ENCODE measurements around the gene CASP2.

The CASP2 gene

DNA sequence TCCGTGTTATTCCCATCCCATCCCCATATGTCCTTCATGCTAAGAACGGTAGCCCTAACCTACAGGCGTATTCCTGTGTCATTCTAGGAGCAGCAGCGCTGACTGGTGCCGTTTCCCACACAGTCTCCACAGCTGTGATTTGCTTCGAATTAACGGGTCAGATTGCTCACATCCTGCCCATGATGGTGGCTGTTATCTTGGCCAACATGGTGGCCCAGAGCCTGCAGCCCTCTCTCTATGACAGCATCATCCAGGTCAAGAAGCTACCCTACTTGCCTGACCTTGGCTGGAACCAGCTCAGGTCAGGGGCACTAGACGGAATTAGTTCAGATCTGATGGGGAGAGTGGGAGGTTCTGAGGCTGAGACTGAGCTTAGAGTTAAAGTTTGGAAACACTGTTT lies 53.7 kb downstream of the CASP2 start:
- no peak for DNase-seq

DNA sequence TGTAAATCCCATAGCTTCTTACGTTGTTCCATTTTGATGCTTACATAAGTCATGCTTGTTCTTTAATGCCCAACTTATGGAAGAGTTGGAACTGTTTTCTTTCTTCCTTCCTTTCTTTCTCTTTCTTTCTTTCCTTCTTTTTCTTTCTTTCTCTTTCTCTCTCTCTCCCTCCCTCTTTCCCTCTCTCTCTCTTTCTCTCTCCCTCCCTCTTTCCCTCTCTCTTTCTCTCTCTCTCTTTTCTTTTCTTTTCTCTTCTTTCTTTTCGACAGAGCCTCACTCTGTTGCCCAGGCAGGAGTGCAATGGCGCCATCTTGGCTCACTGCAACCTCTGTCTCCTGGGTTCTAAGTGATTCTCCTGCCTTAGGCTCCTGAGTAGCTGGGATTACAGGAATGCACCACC lies 55.4 kb downstream of the CASP2 start:
- no peak for DNase-seq

DNA sequence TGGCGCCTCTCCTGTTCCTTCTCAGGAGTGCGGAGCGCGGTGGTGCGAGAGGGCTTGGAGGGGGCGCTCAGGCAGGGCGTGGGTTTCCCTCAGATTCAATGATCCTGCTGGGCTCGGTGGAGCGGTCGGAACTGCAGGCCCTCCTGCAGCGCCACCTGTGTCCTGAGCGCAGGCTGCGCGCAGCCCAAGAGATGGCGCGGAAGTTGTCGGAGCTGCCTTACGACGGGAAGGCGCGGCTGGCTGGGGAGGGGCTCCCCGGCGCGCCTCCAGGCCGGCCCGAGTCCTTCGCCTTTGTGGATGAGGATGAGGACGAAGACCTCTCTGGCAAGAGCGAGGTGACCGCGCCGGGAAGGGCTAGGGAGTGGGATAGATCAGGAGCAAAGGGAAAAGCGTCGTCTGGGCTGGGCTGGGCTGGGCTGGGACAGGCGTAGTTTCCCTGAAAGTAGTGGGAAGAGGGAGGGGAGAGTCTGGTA lies 57.3 kb downstream of the CASP2 start:
- peak; percentile 19 for DNase-seq

DNA sequence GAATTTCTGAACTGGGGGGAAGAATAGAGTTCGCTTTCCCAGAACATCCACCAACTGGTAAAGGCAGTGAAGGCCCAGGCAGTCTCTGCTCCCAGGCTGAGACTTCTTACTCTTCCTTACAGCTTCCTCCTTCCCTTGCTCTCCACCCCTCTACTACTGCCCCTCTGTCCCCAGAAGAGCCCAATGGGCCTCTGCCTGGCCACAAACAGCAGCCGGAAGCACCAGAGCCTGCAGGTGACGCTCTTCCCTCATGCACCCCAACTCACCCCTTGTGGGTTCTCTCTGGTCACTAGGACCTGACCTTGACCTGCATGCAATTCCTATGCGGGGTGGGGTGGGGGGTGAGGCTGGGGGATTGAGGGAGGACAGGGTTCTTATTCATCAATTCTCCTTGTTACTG lies 57.9 kb downstream of the CASP2 start:
- no peak for DNase-seq

DNA sequence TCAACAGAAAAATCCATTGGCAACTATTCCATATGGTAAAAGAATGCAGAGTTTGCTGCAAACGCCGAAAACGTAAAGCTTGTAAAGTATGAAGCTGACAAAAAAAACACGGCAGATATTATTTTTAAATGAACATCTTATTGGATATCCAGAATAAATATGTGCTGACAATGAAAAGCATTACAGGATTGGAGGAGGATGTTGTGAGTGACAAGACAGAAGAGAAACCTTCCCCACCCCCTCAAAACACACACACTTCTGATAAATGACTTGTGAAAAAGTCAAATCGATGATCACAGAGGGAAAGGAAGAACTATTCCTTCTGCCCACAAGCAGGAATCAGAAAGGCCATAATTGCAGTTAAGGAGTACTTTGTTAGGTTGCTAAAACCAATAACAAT lies 59.8 kb downstream of the CASP2 start:
- no peak for DNase-seq

DNA sequence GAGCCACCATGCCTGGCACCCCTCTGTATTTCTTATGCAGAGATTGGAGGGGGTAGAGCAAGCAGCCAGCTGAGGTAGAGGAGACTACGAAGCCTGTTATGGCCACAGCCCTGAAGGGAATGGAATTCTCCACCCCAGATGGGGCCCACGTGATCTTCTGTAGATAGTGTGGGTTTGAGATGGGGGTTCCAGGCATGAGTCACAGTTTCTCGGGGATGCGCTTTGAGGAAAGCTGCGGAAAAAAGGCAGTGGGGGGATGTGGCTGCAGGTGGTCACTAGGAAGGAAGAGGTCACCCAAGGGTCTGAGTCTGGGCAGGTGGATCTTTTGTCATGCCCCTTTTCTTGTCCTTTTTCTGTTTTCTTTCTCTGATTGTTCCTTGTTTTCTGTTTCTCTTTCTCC lies 62.9 kb downstream of the CASP2 start:
- no peak for DNase-seq

DNA sequence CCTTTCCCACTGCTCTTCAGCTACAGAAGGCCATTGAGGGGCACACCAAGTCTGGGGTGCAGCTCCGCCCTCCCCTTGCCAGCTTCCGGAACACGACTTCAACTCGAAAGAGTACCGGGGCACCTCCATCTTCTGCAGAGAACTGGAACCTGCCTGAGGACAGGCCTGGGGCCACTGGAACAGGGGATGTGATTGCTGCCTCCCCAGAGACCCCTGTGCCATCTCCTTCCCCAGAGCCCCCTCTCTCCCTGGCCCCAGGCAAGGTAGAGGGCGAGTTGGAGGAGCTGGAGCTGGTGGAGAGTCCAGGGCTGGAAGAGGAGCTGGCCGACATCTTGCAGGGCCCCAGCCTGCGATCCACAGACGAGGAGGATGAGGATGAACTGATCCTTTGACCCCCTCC lies 63.4 kb downstream of the CASP2 start:
- no peak for DNase-seq

DNA sequence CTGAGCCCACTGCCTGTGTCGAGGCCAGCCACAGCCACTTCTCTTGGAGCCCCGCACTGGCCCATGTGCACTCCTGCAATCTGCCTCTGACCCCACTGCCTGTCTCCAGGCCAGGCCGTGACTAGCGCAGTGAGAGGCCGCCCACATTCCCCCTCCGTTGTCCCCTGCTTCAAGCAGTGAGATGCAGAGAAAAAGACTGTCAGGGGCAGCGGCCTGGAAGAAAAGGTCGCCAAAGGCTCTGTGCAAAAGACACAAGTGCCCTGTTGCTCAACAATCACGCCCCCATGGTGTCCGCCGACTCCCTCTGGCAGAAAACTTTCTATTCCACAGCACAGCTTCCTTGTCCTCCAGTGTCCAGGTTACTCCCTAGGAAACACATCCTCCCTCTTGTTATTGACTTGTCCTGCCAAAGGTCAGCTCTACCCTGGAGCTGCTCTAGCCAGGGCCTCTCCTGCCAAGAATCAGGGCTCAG lies 64.4 kb downstream of the CASP2 start:
- DNase-seq, result no peak

DNA sequence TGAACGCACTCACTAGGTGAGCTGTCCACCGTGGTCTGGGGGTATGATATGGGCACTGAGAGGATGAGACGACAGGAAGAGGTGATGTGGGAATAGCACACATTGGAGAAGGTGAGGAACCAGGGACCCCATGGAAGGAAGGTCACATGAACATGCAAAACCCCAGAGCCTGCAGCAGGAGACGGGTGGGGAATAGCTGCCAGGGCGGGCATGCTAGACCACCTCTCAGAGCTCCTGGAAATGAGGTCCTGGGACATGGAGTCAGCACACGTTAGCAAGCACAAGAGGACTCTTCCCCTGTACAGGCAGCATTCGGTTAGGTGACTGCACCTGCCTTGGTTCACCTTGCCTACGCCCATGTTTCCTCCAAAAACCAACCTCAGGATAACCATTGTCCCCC lies 66.2 kb downstream of the CASP2 start:
- DNase-seq, result no peak

DNA sequence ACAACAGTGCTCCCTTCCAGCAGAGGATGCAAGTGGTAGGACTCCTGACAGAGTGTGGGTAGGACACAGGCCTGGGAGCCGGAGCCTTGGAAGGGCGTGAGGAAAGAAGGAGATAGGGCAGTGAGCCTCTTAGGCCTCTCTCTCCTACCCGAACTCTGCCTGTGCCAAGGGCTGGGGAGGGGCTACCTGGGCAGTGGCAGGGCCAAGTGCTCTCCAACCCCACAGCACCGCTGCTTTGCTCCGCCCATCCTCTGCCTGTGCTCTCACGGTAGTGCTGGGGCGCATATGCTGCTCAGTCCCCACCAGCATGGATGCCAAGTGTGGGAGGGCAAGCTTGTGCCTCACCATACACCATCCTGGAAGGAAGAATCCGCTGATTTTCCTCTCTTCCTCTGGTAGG lies 66.8 kb downstream of the CASP2 start:
- no peak for DNase-seq

DNA sequence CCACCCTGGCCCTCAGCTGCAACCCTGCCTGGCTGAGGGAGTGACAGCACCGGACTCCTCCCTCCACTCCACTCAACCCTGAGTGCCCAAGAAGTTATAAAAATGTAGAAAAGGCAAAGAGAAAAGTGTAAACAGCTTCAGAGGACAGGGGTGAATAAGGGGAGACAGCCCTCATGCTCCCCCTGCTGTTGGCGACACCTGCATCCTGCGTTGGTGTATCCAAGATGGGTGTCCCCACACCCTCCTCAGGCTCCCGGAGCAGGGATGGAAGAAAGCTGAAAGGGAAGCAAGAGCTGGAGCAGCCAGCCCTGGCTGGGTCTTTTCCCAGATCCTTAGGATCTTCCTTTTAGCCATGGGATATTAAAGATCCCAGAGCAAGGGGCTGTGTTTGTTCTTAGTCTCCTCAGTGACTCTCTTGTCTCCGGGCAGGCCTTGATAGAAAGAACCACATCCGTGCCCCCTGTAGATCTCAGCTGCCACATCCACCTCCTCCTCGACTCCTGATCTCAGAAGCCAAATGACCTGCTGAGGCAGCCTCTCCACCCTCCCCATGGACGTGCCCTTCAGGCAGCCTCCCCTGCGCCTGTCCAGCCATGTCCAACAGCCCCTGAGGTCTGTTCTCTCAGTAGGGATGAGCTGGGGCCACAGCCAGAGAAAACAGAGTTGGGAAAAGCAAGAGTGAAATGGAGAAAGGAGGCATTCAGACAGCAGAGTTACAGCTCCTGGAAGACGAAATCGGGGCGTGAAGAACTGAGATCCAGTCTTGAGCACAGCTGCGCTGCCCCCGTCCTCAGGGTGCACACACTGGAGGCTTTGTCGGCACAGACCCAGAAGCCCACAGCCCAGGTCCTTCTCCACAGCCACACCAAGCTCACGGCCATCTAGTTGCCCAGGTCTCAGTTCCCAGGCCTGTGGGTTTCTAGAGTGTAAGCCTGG lies 67.6 kb downstream of the CASP2 start:
- no peak for DNase-seq

DNA sequence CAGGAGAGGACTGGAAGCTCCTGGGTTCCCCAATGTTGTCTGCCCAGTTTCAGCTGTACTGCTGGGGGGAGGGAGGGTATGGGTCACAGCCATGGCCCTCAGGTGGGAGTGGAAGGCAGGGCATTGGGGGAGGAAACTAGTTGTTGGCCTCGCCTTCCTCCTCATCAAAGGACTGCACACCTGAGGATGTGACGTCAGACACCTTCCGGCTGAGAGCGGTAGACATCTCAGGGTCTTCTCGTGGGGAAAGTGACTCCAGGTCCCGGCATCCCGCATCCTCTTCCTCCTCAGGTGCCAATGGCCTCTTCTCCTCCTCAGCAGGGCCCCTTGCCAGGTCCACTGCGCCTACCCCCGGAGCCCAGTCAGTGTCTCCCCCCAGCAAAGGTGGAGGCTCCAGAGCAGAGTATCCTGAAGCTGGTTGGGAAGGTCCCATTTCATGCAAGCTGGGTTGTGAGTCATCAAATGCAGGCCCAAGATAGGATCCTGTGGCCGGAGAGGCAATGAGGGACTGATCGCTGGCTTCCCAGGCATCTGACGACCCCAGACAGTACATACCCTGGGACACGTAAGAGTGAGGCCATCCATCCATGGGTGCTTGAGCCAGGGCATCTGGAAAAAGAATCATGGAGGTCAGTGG lies 68.4 kb downstream of the CASP2 start:
- DNase-seq, result no peak

Measured in hematopoietic multipotent progenitor cell treated with erythropoietin and hydrocortisone succinate and interleukin-3 and kit ligand, for 8 days (in vitro differentiated cells).